Chondrocyte (in vitro differentiated cells): ENCODE data around the gene S100A7A. TPM values are rescaled to one million over a fixed set of nuclear protein-coding genes. Genes with fewer than 3 reads are reported as not detected.

Experiments
- DNase-seq: peaks from one replicate; pipeline ENCODE4 v3.0.0; 2021; ENCODE audit warnings: mixed read lengths, low spot score
- H3K27ac Mint-ChIP-seq: one replicate; pipeline ENCODE4 v1.8.0; 2021; ENCODE audit warnings: mild to moderate bottlenecking, moderate library complexity, mixed read lengths; ENCODE audit not compliant: unreplicated experiment
- H3K27me3 Mint-ChIP-seq: 2 replicates; pipeline ENCODE4 v1.8.0; 2021; ENCODE audit warnings: low read depth, mixed read lengths
- H3K36me3 Mint-ChIP-seq: 2 replicates; pipeline ENCODE4 v1.8.0; 2021; ENCODE audit warnings: low read depth, mixed read lengths
- H3K4me1 Mint-ChIP-seq: 2 replicates; pipeline ENCODE4 v1.8.0; 2021; ENCODE audit warnings: low read depth, mild to moderate bottlenecking, mixed read lengths
- H3K4me3 Mint-ChIP-seq: one replicate; pipeline ENCODE4 v1.8.0; 2021; ENCODE audit warnings: mild to moderate bottlenecking, moderate library complexity, mixed read lengths; ENCODE audit not compliant: unreplicated experiment
- H3K9me3 Mint-ChIP-seq: 2 replicates; pipeline ENCODE4 v1.8.0; 2021; ENCODE audit warnings: low read depth, mixed read lengths
- total RNA-seq: library from RNA; stranded (reverse); gene quantifications from 3 replicates; pipeline ENCODE4 v1.2.1, GENCODE V29; 2021
- TF ChIP-seq, protein P1 (sequence below): fragments of 200-600 bp; sonication (generic); IDR thresholded peaks from 2 replicates; pipeline ENCODE4 v1.5.0; 2021; ENCODE audit warnings: antibody characterized with exemption, mild to moderate bottlenecking, moderate library complexity

S100A7A gene
- total RNA-seq, 1 donor from 2014 or later: not detected

GRCh38 chr1:153465811-153466636 lies 49.7 kb downstream of the S100A7A start:
- Mint-ChIP-seq H3K9me3 (peaks cover 7% of the 10 kb centered on the region), H3K4me1 (peaks cover 9% of the 10 kb centered on the region), H3K27ac (no peak overlapping the region), H3K27me3 (peaks cover 38% of the 10 kb centered on the region), H3K4me3 (no peak overlapping the region), H3K36me3 (no peaks in the 10 kb centered on the region)
- TF ChIP-seq, protein P1, sequence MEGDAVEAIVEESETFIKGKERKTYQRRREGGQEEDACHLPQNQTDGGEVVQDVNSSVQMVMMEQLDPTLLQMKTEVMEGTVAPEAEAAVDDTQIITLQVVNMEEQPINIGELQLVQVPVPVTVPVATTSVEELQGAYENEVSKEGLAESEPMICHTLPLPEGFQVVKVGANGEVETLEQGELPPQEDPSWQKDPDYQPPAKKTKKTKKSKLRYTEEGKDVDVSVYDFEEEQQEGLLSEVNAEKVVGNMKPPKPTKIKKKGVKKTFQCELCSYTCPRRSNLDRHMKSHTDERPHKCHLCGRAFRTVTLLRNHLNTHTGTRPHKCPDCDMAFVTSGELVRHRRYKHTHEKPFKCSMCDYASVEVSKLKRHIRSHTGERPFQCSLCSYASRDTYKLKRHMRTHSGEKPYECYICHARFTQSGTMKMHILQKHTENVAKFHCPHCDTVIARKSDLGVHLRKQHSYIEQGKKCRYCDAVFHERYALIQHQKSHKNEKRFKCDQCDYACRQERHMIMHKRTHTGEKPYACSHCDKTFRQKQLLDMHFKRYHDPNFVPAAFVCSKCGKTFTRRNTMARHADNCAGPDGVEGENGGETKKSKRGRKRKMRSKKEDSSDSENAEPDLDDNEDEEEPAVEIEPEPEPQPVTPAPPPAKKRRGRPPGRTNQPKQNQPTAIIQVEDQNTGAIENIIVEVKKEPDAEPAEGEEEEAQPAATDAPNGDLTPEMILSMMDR: peak; percentile 83
- no peak for DNase-seq

DNA sequence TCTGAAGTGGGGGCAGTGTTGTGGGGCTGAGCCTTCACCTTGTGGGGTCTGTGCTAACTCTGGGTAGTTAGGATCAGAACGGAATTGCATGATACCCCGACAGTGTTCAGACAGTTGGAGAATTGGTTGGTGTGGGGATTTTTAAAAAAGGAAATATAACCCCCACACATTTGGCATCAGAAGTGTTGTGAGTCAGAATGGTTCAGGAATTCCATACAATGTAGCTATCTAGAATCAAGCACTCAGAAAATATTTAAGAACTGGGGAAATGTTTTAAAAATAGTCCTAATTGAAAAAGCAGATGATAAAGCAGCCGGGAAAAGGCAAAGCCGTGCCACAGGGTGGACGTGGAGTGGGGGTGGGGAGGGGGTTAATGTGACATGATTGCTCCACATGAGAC lies 50.6 kb downstream of the S100A7A start:
- no peak for DNase-seq
- no peak overlapping the region for H3K4me3 Mint-ChIP-seq

GRCh38 chr1:153470707-153471106 lies 54.4 kb downstream of the S100A7A start:
- Mint-ChIP-seq H3K27me3 (peaks cover 10% of the 10 kb centered on the region), H3K9me3 (peaks cover 21% of the 10 kb centered on the region), H3K4me3 (no peak overlapping the region), H3K4me1 (peaks cover 9% of the 10 kb centered on the region), H3K36me3 (peaks cover 3% of the 10 kb centered on the region), H3K27ac (no peak overlapping the region)
- TF ChIP-seq, protein P1: no peak
- no peak for DNase-seq

More for the DNA sequence above, 50.6 kb downstream of the S100A7A start:
- Mint-ChIP-seq H3K27me3 (peaks cover 36% of the 10 kb centered on the region), H3K9me3 (peaks cover 10% of the 10 kb centered on the region), H3K4me1 (peaks cover 9% of the 10 kb centered on the region), H3K36me3 (no peaks in the 10 kb centered on the region), H3K27ac (peak overlapping the region; percentile 71)
- TF ChIP-seq, protein P1: no peak

Other genes starting within 250 kb of the S100A7A start
- not detected in 3 replicates for gene LELP1, start 213.1 kb upstream of the S100A7A start, total RNA-seq
- not detected in 3 replicates for gene PRR9, start 198.9 kb upstream of the S100A7A start, total RNA-seq
- not detected in 3 replicates for gene LORICRIN, start 156.8 kb upstream of the S100A7A start, total RNA-seq
- gene PGLYRP3, start 103.6 kb upstream of the S100A7A start, total RNA-seq: not detected in 3 replicates
- gene PGLYRP4, start 67.7 kb upstream of the S100A7A start, total RNA-seq: not detected in 3 replicates
- gene S100A9, start 58.7 kb upstream of the S100A7A start, total RNA-seq: not detected in 3 replicates
- not detected in 3 replicates for gene S100A12, start 40.9 kb upstream of the S100A7A start, total RNA-seq
- not detected in 3 replicates for gene S100A8, start 25.4 kb upstream of the S100A7A start, total RNA-seq
- not detected in 3 replicates for gene S100A7, start 44.1 kb downstream of the S100A7A start, total RNA-seq
- gene S100A6, start 119.5 kb downstream of the S100A7A start, total RNA-seq: 1.4 to 12.1 TPM (median 10.9 TPM) in 3 replicates
- 0.47 to 0.94 TPM in 2 of 3 replicates, not detected in the other for gene S100A5, start 124.4 kb downstream of the S100A7A start, total RNA-seq
- 331 to 404 TPM (median 388 TPM) in 3 replicates for gene S100A4, start 129.3 kb downstream of the S100A7A start, total RNA-seq
- 6.5 to 10.8 TPM (median 8.7 TPM) in 3 replicates for gene S100A3, start 132.7 kb downstream of the S100A7A start, total RNA-seq
- 15.4 to 22.2 TPM (median 18.9 TPM) in 3 replicates for gene S100A2, start 149.3 kb downstream of the S100A7A start, total RNA-seq
- 111 to 122 TPM (median 115 TPM) in 3 replicates for gene S100A16, start 196.6 kb downstream of the S100A7A start, total RNA-seq
- gene S100A14, start 199.8 kb downstream of the S100A7A start, total RNA-seq: not detected in 3 replicates
- 98.2 to 113 TPM (median 98.4 TPM) in 3 replicates for gene S100A13, start 211.0 kb downstream of the S100A7A start, total RNA-seq
- 1.2 to 1.5 TPM (median 1.3 TPM) in 3 replicates for gene S100A1, start 211.9 kb downstream of the S100A7A start, total RNA-seq
- 44.4 to 56.9 TPM (median 47.9 TPM) in 3 replicates for gene CHTOP, start 217.5 kb downstream of the S100A7A start, total RNA-seq
- 31.1 to 41.8 TPM (median 35.9 TPM) in 3 replicates for gene SNAPIN, start 242.2 kb downstream of the S100A7A start, total RNA-seq